ENCODE data around the gene GUK1. TPM values are rescaled to one million over a fixed set of nuclear protein-coding genes. Genes with fewer than 3 reads are reported as not detected.

The GUK1 gene
- total RNA-seq, 4 donors from 2014 or later = 359 to 470 (median 422) TPM

DNA sequence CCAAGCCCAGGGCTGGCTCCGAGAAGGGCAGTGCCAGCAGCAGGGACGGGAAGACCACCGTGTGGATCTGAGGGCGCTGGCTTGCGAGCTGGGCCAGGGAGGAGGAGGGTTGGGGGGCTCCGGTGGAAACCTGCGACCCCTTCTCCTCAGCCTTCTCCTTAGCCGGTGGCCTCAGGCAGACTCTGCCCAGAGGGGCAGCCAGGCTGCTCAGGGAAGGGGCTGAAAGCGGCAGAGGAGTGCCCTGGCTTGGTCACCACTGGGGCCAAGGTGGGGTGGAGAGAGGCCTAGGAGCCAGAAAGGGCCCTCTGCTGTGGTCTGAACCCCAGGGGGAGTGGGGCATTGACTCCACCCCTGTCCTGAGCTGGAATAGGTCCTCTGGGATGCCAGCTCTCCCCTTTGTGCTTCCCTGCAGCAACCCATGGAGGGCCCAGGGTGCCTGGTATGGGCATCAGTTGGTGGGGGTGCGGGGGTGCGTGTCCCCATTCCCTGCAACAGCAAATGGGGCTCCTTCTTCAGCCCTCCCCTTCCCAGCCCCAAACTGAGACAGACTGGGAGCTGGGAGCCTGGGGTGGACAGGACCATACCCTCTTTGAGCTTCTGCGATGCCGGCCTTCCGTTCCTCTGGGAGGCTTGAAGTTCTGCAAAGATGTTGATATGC, 19.1 kb downstream of the GUK1 start:
- TF ChIP-seq, protein P1, sequence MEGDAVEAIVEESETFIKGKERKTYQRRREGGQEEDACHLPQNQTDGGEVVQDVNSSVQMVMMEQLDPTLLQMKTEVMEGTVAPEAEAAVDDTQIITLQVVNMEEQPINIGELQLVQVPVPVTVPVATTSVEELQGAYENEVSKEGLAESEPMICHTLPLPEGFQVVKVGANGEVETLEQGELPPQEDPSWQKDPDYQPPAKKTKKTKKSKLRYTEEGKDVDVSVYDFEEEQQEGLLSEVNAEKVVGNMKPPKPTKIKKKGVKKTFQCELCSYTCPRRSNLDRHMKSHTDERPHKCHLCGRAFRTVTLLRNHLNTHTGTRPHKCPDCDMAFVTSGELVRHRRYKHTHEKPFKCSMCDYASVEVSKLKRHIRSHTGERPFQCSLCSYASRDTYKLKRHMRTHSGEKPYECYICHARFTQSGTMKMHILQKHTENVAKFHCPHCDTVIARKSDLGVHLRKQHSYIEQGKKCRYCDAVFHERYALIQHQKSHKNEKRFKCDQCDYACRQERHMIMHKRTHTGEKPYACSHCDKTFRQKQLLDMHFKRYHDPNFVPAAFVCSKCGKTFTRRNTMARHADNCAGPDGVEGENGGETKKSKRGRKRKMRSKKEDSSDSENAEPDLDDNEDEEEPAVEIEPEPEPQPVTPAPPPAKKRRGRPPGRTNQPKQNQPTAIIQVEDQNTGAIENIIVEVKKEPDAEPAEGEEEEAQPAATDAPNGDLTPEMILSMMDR (IDR thresholded peaks at IDR 0.05) = no peak
- no peak for TF ChIP-seq POLR2A (IDR thresholded peaks at IDR 0.05)
- WGBS, 2 donors = 84 to 89% methylated on average over 14 of the region's 14 CpGs

DNA sequence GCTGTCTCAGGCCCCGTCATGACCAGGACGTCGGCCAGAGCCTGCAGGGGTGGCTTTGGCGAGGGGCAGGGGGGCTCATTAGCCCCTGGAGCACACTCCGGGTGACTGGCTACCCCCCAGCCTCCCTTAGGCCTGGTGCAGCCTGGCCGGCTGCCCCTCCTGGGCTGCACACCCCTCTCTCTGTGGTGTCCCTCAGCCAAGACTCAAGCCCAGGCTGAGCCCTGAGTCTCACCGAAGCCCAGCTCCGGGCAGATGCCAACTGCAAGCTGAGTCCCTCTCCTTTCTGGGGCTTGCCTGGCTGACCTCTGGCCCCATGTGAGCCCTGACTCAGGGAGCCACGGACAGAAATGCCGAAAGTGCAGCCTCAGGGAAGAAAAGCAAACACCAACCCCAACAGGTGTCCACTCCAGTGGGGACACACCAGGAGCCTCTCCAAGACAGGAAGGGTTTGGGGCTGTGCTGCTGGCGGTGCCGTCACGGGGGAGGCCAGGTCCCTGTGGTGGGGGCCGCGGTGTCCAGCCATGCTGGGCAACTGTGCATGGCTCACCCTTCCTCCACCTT, 20.2 kb downstream of the GUK1 start:
- intact Hi-C loops (cut with DNase I; ENCODE audit: low total_unique reads) = no loop called here
- 59 to 67% methylated on average over 9 to 15 of the region's 15 CpGs for WGBS, 2 donors
- TF ChIP-seq POLR2A (IDR thresholded peaks at IDR 0.05) = no peak
- TF ChIP-seq, protein P1 (IDR thresholded peaks at IDR 0.05) = no peak

More for the DNA sequence above, 19.1 kb downstream of the GUK1 start:
- H3K4me3 ChIP-seq (ENCODE audit: low read depth, poor library complexity, severe bottlenecking) = no peak overlapping the region
- intact Hi-C loops (cut with DNase I; ENCODE audit: low total_unique reads) = no loop called here
- no peak for DNase-seq (ENCODE audit: low spot score in 2 of 2)

DNA sequence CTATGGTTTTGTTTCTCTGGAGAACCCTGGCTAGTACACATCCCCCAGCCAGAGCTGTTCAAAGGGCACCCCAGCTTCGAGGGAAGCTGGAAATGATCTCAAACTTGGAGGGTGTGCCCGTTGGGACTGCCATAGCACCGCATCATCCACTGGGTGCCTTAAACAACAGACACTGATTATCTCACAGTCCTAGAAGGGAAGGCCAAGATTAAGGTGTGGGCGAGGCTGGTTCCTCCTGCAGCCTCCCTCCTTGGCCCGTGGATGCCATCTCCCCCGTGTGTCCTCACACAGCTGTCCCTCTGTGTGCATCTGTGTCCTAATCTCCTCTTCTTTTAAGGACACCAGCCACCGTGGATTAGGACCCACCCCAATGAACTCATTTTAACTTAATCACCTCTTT, 21.3 kb downstream of the GUK1 start:
- no peak for DNase-seq (ENCODE audit: low spot score in 2 of 2)
- TF ChIP-seq POLR2A (IDR thresholded peaks at IDR 0.05) = no peak
- TF ChIP-seq, protein P1 (IDR thresholded peaks at IDR 0.05) = no peak
- intact Hi-C loops (cut with DNase I; ENCODE audit: low total_unique reads) = no loop called here
- no peak overlapping the region for H3K4me3 ChIP-seq (ENCODE audit: low read depth, poor library complexity, severe bottlenecking)
- 18 to 23% methylated on average over 6 of the region's 7 CpGs for WGBS, 2 donors

More for the DNA sequence above, 20.2 kb downstream of the GUK1 start:
- DNase-seq (ENCODE audit: low spot score in 2 of 2) = no peak
- H3K4me3 ChIP-seq (ENCODE audit: low read depth, poor library complexity, severe bottlenecking) = no peak overlapping the region

DNA sequence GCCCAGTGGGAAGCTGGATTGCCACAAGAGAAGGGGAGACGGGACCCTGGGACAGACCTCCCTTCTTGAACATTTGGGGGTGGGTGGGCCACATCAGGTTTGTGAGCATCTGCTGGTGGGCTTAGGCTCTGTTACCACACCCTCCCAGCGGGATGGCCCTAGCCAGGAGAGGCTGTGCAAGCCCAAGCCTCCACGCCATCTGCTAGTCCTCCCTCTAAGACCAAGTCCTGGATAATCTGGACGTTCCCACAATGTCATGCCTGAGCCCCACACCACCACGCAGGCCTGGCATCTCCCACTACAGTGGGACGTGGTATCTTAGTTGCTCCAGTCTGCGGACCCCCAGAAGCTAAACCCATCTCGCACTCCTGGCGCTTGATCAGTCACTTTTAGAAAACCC, 21.8 kb downstream of the GUK1 start:
- intact Hi-C loops (cut with DNase I; ENCODE audit: low total_unique reads) = no loop called here
- DNase-seq (ENCODE audit: low spot score in 2 of 2) = no peak
- whole genome bisulfite sequencing, 2 donors = 63 to 73% methylated on average over 9 of the region's 9 CpGs
- no peak overlapping the region for H3K4me3 ChIP-seq (ENCODE audit: low read depth, poor library complexity, severe bottlenecking)
- TF ChIP-seq, protein P1 (IDR thresholded peaks at IDR 0.05) = no peak
- TF ChIP-seq POLR2A (IDR thresholded peaks at IDR 0.05) = no peak

DNA sequence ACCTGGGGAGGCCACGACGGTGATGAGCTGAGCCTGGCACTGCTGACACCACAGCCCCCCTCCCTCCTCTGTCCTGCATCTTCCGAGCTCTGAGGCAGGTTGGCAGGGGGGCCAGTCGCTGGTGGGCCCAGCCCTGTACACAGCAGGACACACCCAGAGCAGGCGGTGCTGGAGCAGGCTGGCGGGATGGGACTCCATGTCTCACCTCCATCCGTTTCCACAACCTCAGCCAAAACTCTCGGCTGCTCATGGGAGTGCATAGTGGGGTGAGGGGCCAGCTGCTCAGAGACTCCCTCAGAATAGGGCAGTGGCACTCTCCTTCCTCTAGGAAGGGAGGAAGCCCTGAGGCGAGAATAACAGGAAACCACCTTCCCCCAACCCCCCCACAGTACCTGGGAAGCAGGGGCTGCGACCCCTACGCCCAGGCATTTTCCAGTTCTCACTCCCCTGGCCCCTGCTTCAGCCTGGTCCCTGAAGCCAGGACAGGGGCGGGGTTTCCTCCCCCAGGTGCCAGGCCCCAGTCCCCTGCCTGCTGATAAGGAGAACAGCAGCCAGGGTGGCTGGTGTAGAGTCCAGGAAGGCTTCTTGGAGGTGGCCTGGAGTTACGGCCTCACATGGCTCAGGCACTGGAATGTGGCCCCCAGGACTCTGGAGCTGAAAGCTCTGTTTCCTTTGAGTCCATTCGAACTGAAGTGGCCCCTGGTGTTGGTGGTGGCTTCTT, 22.4 kb downstream of the GUK1 start:
- H3K4me3 ChIP-seq (ENCODE audit: low read depth, poor library complexity, severe bottlenecking) = no peak overlapping the region
- 16 to 29% methylated on average over 14 of the region's 14 CpGs for WGBS, 2 donors
- intact Hi-C loops (cut with DNase I; ENCODE audit: low total_unique reads) = no loop called here
- TF ChIP-seq, protein P1 (IDR thresholded peaks at IDR 0.05) = no peak
- no peak for TF ChIP-seq POLR2A (IDR thresholded peaks at IDR 0.05)
- no peak for DNase-seq (ENCODE audit: low spot score in 2 of 2)

Measured in lower leg skin (tissue), 4 donors.